Neuronal stem cell (in vitro differentiated cells): ENCODE measurements around the gene IRX3.
A peak's percentile ranks its signal among the peaks of the same experiment; 100 is the strongest.

Experiments
- DNase-seq: peaks from one replicate; pipeline ENCODE4 v3.0.0-alpha.2; 2013; ENCODE audit warnings: low spot score
- H2AFZ ChIP-seq: one replicate; pipeline ENCODE4 v1.6.1; 2013; ENCODE audit warnings: mild to moderate bottlenecking, low read length, inconsistent platforms
- H2AK5ac ChIP-seq: 2 replicates; pipeline ENCODE4 v1.6.1; 2013; ENCODE audit warnings: low read depth, mild to moderate bottlenecking, inconsistent platforms, low read length, moderate library complexity, mixed read lengths
- H2BK120ac ChIP-seq: 2 replicates; pipeline ENCODE4 v1.6.1; 2013; ENCODE audit warnings: low read depth, mild to moderate bottlenecking, inconsistent platforms, low read length, moderate library complexity, mixed read lengths
- H2BK12ac ChIP-seq: one replicate; pipeline ENCODE4 v1.6.1; 2013; ENCODE audit warnings: low read length, inconsistent platforms
- H2BK15ac ChIP-seq: 2 replicates; pipeline ENCODE4 v1.6.1; 2013; ENCODE audit warnings: mild to moderate bottlenecking, low read length, inconsistent platforms, mixed read lengths
- H2BK5ac ChIP-seq: one replicate; pipeline ENCODE4 v1.6.1; 2013; ENCODE audit warnings: inconsistent platforms, mild to moderate bottlenecking, low read length, moderate library complexity
- H3K14ac ChIP-seq: one replicate; pipeline ENCODE4 v1.6.1; 2013; ENCODE audit warnings: low read length, inconsistent platforms
- H3K18ac ChIP-seq: 2 replicates; pipeline ENCODE4 v1.6.1; 2013; ENCODE audit warnings: low read length, inconsistent platforms
- H3K23ac ChIP-seq: 2 replicates; pipeline ENCODE4 v1.6.1; 2013; ENCODE audit warnings: low read depth, mild to moderate bottlenecking, mixed read lengths, low read length, inconsistent platforms; ENCODE audit not compliant: poor library complexity
- H3K27ac ChIP-seq: replicated peaks from 3 replicates; pipeline ENCODE4 v1.5.1; 2013; ENCODE audit warnings: low read length, inconsistent platforms
- H3K27me3 ChIP-seq, 3 experiments: 2 replicates each; pipeline ENCODE4 v1.6.1; 2013; ENCODE audit warnings: low read length in 3 of 3, mild to moderate bottlenecking in 2 of 3, inconsistent platforms in 1 of 3, low read depth in 1 of 3, mixed read lengths in 1 of 3, moderate library complexity in 1 of 3; ENCODE audit not compliant: control insufficient read depth in 3 of 3, insufficient read depth in 3 of 3
- H3K36me3 ChIP-seq, 2 donors: replicated peaks in 1 of 2; 2 replicates each; pipeline ENCODE4 v1.6.1; 2013; ENCODE audit warnings: low read length in 2 of 2; ENCODE audit not compliant: control insufficient read depth in 2 of 2, insufficient read depth in 2 of 2
- H3K4ac ChIP-seq: 2 replicates; pipeline ENCODE4 v1.6.1; 2013; ENCODE audit warnings: inconsistent platforms, mild to moderate bottlenecking, low read length, moderate library complexity
- H3K4me1 ChIP-seq, 2 donors: 1 replicate in 1 of 2; 2 replicates in 1 of 2; pipeline ENCODE4 v1.6.1; 2013; ENCODE audit warnings: low read length in 2 of 2, low read depth in 1 of 2; ENCODE audit not compliant: control insufficient read depth in 2 of 2, insufficient read depth in 1 of 2
- H3K4me2 ChIP-seq: one replicate; pipeline ENCODE4 v1.6.1; 2013; ENCODE audit warnings: mild to moderate bottlenecking, low read length, inconsistent platforms; ENCODE audit not compliant: insufficient read depth, poor library complexity, severe bottlenecking
- H3K4me3 ChIP-seq, 2 donors: 2 replicates each; pipeline ENCODE4 v1.5.1; 2013; ENCODE audit warnings: low read length in 2 of 2, mild to moderate bottlenecking in 2 of 2, inconsistent platforms in 1 of 2, moderate library complexity in 1 of 2
- H3K79me1 ChIP-seq: one replicate; pipeline ENCODE4 v1.6.1; 2013; ENCODE audit warnings: low read depth, mild to moderate bottlenecking, inconsistent platforms, low read length, moderate library complexity
- H3K9ac ChIP-seq: one replicate; pipeline ENCODE4 v1.6.1; 2013; ENCODE audit warnings: mild to moderate bottlenecking, low read depth, low read length, inconsistent platforms; ENCODE audit not compliant: poor library complexity
- H3K9me3 ChIP-seq, 2 donors: replicated peaks in 1 of 2; 2 replicates each; pipeline versions ENCODE3 to v1.6.1; 2013; ENCODE audit warnings: low read length in 2 of 2, mild to moderate bottlenecking in 2 of 2, inconsistent platforms in 1 of 2, low read depth in 1 of 2, mixed read lengths in 1 of 2, moderate library complexity in 1 of 2; ENCODE audit not compliant: control insufficient read depth in 2 of 2, insufficient read depth in 1 of 2
- H4K8ac ChIP-seq: one replicate; pipeline ENCODE4 v1.6.1; 2013; ENCODE audit warnings: low read depth, mild to moderate bottlenecking, inconsistent platforms, low read length, moderate library complexity
- H4K91ac ChIP-seq: one replicate; pipeline ENCODE4 v1.6.1; 2013; ENCODE audit warnings: low read length, low read depth, mild to moderate bottlenecking, inconsistent platforms; ENCODE audit not compliant: poor library complexity
- WGBS, 2 donors: extraction: QIAGEN DNeasy Blood & Tissue Kit; methylation state at CpG; one replicate each; pipeline ENCODE4 v1.1.7; 2013; ENCODE audit warnings: missing lambda C conversion rate in 2 of 2, mixed read lengths in 1 of 2; ENCODE audit not compliant: insufficient read length in 2 of 2, insufficient replicate concordance in 1 of 2; ENCODE audit errors: extremely low coverage in 2 of 2; 5-methylcytosine and 5-hydroxymethylcytosine counted together

IRX3 gene

DNA sequence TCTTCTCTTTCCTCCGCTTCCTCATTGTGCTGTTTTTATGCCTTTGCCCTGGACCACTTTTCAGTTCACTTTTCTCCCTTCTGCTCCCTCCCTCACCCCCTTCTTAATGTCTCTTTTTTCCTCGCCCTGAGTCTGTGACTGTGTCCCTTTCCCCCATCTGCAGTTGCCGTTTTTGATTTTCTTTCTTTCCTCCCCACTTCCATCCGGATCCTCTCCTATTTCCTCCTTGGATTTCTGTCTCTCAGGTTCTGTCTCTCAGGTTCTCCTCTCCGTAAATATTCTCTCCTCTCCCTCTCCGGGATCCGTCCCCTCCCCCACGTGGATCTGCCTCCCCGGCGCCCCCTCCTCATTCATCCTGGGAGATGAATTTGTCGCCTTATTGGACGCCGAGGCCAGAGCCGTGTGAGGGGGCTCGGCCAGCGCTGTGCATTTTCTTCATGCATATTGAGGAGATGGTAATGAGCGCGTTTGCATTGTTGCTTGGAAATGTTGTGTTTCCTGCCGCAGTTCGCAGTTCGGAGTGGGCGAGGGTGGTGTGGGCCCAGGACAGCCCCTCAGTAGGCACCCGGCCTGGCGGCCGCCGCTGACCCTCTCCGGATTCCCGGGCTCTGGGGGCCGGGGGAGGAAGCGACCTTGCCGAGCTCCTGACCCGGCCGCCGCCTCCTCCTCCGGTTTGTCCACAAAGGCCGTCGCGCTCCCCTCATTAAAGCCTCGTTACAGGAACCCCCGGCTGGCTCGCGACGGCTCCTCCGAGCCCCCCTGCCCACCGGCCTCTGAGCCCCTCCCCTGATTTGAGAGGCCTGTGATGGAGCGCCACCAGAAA, 4.5 kb upstream of the IRX3 start:
- whole genome bisulfite sequencing, 2 donors, result no CpG with 5 or more reads among the region's 46 CpGs

DNA sequence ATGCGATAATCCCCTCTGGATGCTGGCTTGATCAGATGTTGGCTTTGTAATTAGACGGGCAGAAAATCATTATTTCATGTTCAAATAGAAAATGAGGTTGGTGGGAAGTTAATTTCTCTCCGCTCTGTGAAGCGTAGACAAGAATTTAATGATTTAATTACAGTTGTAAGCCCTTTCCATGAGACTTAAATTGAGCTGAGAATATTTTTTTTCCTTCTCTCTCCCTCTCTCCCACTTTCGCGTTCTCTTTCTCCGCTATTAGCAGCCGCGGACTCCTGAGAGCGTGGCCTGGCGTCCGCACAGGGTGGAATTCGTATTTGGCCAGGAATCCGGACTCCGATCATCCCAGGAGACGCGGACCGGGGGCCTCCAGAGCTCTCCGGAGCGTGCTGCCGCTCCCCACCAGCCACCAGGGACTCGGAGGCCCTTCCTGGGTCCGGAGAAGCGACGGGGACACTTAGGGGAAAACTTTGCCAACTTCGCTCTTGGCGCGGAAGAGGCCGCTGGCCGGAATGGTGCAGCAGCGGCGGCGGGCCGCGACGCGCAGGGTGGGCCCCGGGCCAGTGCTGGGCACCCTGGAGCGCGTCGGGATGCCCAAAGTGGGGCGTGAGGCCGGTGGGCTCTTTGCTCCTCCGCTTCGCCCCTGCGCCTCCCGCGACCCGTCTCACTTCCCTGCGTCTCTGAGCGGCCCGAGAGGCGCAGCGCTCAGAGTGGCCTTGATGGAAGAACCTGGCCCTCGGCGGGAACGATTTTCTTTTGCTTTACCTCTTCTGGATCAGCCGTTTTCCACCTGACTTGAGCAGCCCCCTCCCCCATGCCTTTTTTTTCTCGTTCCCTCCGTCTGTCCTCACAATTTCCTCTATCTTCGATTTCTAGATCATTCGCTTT, 3.6 kb upstream of the IRX3 start:
- H3K4me1 ChIP-seq, result peaks cover 8 to 19% of the 10 kb centered on the region in 2 donors
- peak; percentile 41 for DNase-seq
- H2BK5ac ChIP-seq, result peak overlapping the region; percentile 33
- H3K9me3 ChIP-seq, result peaks cover 1 to 13% of the 10 kb centered on the region in 2 donors
- H3K36me3 ChIP-seq, result no peaks in the 10 kb centered on the region
- peak overlapping the region; percentile 56 for H2AK5ac ChIP-seq
- H3K4me2 ChIP-seq, result peak overlapping the region; percentile 65
- H3K9ac ChIP-seq, result peak overlapping the region; percentile 79
- H3K23ac ChIP-seq, result peak overlapping the region; percentile 67
- H3K27me3 ChIP-seq, result peaks cover 0 to 56% (median 29%) of the 10 kb centered on the region in 3 experiments
- H4K91ac ChIP-seq, result no peak overlapping the region
- H3K4me3 ChIP-seq, result peak overlapping the region in 1 of 2 donors; percentile 64
- whole genome bisulfite sequencing, 2 donors, result no CpG with 5 or more reads among the region's 62 CpGs
- no peak overlapping the region for H4K8ac ChIP-seq
- no peak overlapping the region for H2BK120ac ChIP-seq
- H3K79me1 ChIP-seq, result peaks cover 2% of the 10 kb centered on the region
- no peak overlapping the region for H3K4ac ChIP-seq
- peak overlapping the region; percentile 85 for H3K14ac ChIP-seq
- H2BK12ac ChIP-seq, result peak overlapping the region; percentile 67
- H3K27ac ChIP-seq, result no peak overlapping the region
- peak overlapping the region; percentile 92 for H3K18ac ChIP-seq
- H2AFZ ChIP-seq, result no peak overlapping the region
- H2BK15ac ChIP-seq, result peak overlapping the region; percentile 88

More for the DNA sequence above, 4.5 kb upstream of the IRX3 start:
- no peak overlapping the region for H3K4ac ChIP-seq
- H3K9ac ChIP-seq, result peak overlapping the region; percentile 30
- no peak overlapping the region for H3K14ac ChIP-seq
- no peak overlapping the region for H4K91ac ChIP-seq
- H2BK5ac ChIP-seq, result no peak overlapping the region
- peak overlapping the region; percentile 54 for H2BK120ac ChIP-seq
- H3K4me2 ChIP-seq, result peak overlapping the region; percentile 57
- H2BK15ac ChIP-seq, result peak overlapping the region; percentile 51
- no peaks in the 10 kb centered on the region for H3K36me3 ChIP-seq
- peak overlapping the region; percentile 17 for H2AK5ac ChIP-seq
- H3K79me1 ChIP-seq, result peaks cover 2% of the 10 kb centered on the region
- H2BK12ac ChIP-seq, result no peak overlapping the region
- no peak overlapping the region for H2AFZ ChIP-seq
- H3K27ac ChIP-seq, result no peak overlapping the region
- peak overlapping the region in 1 of 2 donors; percentile 53 for H3K4me3 ChIP-seq
- peak; percentile 29 for DNase-seq
- H3K4me1 ChIP-seq, result peaks cover 8 to 19% of the 10 kb centered on the region in 2 donors
- H4K8ac ChIP-seq, result no peak overlapping the region
- H3K9me3 ChIP-seq, result peaks cover 1 to 13% of the 10 kb centered on the region in 2 donors
- peak overlapping the region; percentile 66 for H3K23ac ChIP-seq
- H3K27me3 ChIP-seq, result peaks cover 0 to 50% (median 26%) of the 10 kb centered on the region in 3 experiments
- peak overlapping the region; percentile 92 for H3K18ac ChIP-seq

DNA sequence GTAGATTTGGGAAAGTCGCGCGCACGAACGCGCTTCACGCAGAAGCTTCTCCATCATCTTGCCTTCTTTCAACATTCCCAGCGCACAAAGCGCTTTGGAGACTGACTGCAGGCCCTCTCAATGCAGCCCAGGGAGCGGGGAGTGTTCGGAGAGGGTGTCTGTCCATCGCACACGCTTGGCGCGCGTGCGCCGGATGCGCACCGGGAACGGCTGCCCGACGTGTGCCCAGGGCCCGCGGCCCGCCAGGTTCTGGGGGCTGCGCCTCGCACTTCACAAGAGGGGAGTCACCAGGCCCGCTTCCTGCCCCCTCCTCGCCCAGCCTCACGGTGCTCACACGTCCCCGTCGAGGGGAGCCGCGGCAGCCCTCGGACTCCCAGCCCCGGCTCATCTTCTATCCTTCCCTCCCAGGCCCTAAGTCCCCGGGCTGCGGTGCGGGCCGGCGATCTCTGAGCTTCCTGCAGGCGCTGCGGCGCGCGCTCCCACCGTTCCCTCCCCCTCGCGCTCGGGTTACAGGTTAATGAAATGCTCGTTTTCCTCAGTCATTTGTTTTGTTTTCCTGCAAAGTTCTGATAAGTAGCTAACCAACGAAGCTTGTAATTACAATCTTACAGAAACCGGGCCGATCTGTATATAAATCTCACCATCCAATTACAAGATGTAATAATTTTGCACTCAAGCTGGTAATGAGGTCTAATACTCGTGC, 2.8 kb upstream of the IRX3 start:
- Histone ChIP-seq H3K4me2 (peak overlapping the region; percentile 40), H3K27me3 (peaks cover 0 to 64% (median 35%) of the 10 kb centered on the region in 3 experiments), H3K23ac (no peak overlapping the region), H2BK120ac (no peak overlapping the region), H2AK5ac (no peak overlapping the region), H3K14ac (no peak overlapping the region), H3K79me1 (peaks cover 2% of the 10 kb centered on the region), H3K18ac (peak overlapping the region; percentile 89), H4K91ac (no peak overlapping the region), H2AFZ (no peak overlapping the region), H2BK5ac (no peak overlapping the region), H2BK12ac (no peak overlapping the region), H4K8ac (no peak overlapping the region), H3K9me3 (peaks cover 3 to 8% of the 10 kb centered on the region in 2 donors), H3K36me3 (no peaks in the 10 kb centered on the region), H3K4me1 (peaks cover 8 to 24% of the 10 kb centered on the region in 2 donors), H3K9ac (no peak overlapping the region), H3K4me3 (peak overlapping the region in 1 of 2 donors; percentile 19), H3K4ac (no peak overlapping the region), H3K27ac (no peak overlapping the region), H2BK15ac (no peak overlapping the region)
- peak; percentile 56 for DNase-seq
- no CpG with 5 or more reads among the region's 57 CpGs for WGBS, 2 donors
